ENCODE results near the gene FRMPD2. TPM values are rescaled to one million over a fixed set of nuclear protein-coding genes. Genes with fewer than 3 reads are reported as not detected.
A peak's percentile ranks its signal among the peaks of the same experiment; 100 is the strongest.

FRMPD2 gene
- polyA plus RNA-seq, 2 of the 4 experiments (the other 2 are of a cell fraction): 0.13 to 0.15 TPM

DNA sequence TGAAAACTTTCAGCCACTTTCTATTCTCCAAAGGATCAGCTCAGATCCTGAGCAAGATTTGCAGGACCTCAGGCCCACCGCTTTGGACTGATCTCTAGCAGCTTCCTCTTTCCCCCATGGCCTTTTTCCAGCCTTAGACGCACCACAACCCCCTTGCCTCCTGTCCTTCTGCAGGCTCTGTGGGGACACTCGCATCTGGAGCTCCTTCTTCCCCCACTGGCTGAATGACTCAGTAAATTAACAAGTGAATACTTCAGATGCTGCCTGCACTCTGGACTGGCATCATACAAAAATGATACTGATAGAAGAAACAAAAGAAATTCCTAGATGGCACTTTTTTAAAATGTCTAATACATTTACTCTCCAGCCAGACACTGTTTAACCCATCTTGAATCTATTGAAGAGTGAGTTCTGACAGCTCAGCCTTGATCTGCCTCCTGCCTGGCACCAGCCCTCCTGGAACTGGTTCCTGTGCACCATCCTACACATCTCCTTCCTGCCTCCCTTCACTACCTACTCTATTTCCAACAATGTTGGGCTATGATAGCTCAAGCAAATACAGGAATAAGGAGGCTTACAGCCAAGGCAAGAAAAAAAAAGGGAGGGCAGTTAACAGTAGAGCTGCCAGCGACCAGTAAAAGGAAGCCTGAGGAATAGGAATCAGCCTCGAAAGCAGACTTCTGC, 3.3 kb downstream of the FRMPD2 start (continued):
- TF ChIP-seq, protein P1, sequence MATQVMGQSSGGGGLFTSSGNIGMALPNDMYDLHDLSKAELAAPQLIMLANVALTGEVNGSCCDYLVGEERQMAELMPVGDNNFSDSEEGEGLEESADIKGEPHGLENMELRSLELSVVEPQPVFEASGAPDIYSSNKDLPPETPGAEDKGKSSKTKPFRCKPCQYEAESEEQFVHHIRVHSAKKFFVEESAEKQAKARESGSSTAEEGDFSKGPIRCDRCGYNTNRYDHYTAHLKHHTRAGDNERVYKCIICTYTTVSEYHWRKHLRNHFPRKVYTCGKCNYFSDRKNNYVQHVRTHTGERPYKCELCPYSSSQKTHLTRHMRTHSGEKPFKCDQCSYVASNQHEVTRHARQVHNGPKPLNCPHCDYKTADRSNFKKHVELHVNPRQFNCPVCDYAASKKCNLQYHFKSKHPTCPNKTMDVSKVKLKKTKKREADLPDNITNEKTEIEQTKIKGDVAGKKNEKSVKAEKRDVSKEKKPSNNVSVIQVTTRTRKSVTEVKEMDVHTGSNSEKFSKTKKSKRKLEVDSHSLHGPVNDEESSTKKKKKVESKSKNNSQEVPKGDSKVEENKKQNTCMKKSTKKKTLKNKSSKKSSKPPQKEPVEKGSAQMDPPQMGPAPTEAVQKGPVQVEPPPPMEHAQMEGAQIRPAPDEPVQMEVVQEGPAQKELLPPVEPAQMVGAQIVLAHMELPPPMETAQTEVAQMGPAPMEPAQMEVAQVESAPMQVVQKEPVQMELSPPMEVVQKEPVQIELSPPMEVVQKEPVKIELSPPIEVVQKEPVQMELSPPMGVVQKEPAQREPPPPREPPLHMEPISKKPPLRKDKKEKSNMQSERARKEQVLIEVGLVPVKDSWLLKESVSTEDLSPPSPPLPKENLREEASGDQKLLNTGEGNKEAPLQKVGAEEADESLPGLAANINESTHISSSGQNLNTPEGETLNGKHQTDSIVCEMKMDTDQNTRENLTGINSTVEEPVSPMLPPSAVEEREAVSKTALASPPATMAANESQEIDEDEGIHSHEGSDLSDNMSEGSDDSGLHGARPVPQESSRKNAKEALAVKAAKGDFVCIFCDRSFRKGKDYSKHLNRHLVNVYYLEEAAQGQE (IDR thresholded peaks at IDR 0.05): no peak
- no peak for TF ChIP-seq MAZ (IDR thresholded peaks at IDR 0.05; ENCODE audit: borderline replicate concordance, low read depth, low read length)
- no peak for TF ChIP-seq ZSCAN20 (CRISPR knock-in tag; IDR thresholded peaks at IDR 0.05)
- no peak for TF ChIP-seq HDAC2 (IDR thresholded peaks at IDR 0.05)

- 50% methylated on average over 4 of the region's 4 CpGs for WGBS (ENCODE audit: missing lambda C conversion rate)
- CTCF ChIA-PET: no interaction called here
- FAIRE-seq (no peak), ATAC-seq (0 out of 6 replicates have a peak, but pooled peaks of 1 of the 2 experiments have one; percentile 8), DNase-seq (ENCODE audit: low read depth in 1 of 2, low spot score in 1 of 2) (no peak)
- no peak overlapping the region for H3K4me2 ChIP-seq
- POLR2A ChIA-PET: no interaction called here
- H3K9me3 ChIP-seq: no peaks in the 10 kb centered on the region; the same call in 2 of the 3 replicates
- H3K4me1 ChIP-seq: no peaks in the 10 kb centered on the region
- no peak overlapping the region for H3K27ac ChIP-seq
- no peak overlapping the region for H3K4me3 ChIP-seq
- no peak for TF ChIP-seq HDAC2 (IDR thresholded peaks at IDR 0.05)
- no peak for TF ChIP-seq HOXB13 (CRISPR knock-in tag; IDR thresholded peaks at IDR 0.05; ENCODE audit: low read depth)
- no peak for TF ChIP-seq HOXA7 (CRISPR knock-in tag; IDR thresholded peaks at IDR 0.05)
- TF ChIP-seq POLR2A (IDR thresholded peaks at IDR 0.05; ENCODE audit: low read length): no peak
- TF ChIP-seq HES2 (IDR thresholded peaks at IDR 0.05): no peak
- TF ChIP-seq CBX2 (IDR thresholded peaks at IDR 0.05; ENCODE audit: borderline replicate concordance, low read depth): no peak
- TF ChIP-seq, protein P2, sequence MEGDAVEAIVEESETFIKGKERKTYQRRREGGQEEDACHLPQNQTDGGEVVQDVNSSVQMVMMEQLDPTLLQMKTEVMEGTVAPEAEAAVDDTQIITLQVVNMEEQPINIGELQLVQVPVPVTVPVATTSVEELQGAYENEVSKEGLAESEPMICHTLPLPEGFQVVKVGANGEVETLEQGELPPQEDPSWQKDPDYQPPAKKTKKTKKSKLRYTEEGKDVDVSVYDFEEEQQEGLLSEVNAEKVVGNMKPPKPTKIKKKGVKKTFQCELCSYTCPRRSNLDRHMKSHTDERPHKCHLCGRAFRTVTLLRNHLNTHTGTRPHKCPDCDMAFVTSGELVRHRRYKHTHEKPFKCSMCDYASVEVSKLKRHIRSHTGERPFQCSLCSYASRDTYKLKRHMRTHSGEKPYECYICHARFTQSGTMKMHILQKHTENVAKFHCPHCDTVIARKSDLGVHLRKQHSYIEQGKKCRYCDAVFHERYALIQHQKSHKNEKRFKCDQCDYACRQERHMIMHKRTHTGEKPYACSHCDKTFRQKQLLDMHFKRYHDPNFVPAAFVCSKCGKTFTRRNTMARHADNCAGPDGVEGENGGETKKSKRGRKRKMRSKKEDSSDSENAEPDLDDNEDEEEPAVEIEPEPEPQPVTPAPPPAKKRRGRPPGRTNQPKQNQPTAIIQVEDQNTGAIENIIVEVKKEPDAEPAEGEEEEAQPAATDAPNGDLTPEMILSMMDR (IDR thresholded peaks at IDR 0.05): no peak
- no peak for TF ChIP-seq POLR2AphosphoS2 (conservative IDR thresholded peaks at IDR 0.05; ENCODE audit: low read length)
Measured at GRCh38 chr10:48266528-48266927, 8.0 kb downstream of the FRMPD2 start.

GRCh38 chr10:48258105-48258504, 16.4 kb downstream of the FRMPD2 start:
- ATAC-seq (no peak), FAIRE-seq (no peak), DNase-seq (ENCODE audit: low read depth in 1 of 2, low spot score in 1 of 2) (no peak)
- Histone ChIP-seq H3K9me3 (peaks cover 10% of the 10 kb centered on the region; the same call in 1 of the 3 replicates), H3K4me2 (no peak overlapping the region), H3K4me1 (no peaks in the 10 kb centered on the region), H3K27ac (no peak overlapping the region), H3K4me3 (no peak overlapping the region)
- 41% methylated on average over 1 of the region's 1 CpG for WGBS (ENCODE audit: missing lambda C conversion rate)
- TF ChIP-seq HES2 (IDR thresholded peaks at IDR 0.05) (no peak), RNF2 (IDR thresholded peaks at IDR 0.05; ENCODE audit: borderline replicate concordance, low read depth) (no peak), HOXB13 (CRISPR knock-in tag; IDR thresholded peaks at IDR 0.05; ENCODE audit: low read depth) (no peak), ELK1 (IDR thresholded peaks at IDR 0.05; ENCODE audit: low read depth, low read length) (no peak), HMGXB4 (CRISPR knock-in tag; IDR thresholded peaks at IDR 0.05; ENCODE audit: borderline replicate concordance) (no peak), ZSCAN20 (CRISPR knock-in tag; IDR thresholded peaks at IDR 0.05) (no peak), ZNF302 (CRISPR knock-in tag; IDR thresholded peaks at IDR 0.05) (no peak), SREBF2 (IDR thresholded peaks at IDR 0.05) (no peak), POLR2AphosphoS2 (conservative IDR thresholded peaks at IDR 0.05; ENCODE audit: low read length) (no peak), EHF (CRISPR knock-in tag; IDR thresholded peaks at IDR 0.05) (no peak)
- TF ChIP-seq, protein P1 (IDR thresholded peaks at IDR 0.05): no peak
- POLR2A ChIA-PET: no interaction called here
- CTCF ChIA-PET: no interaction called here

Data from A549 (cell line).